GM23338 (cell line): Measurements from ENCODE around the gene PLP2. TPM values are rescaled to one million over a fixed set of nuclear protein-coding genes. Genes with fewer than 3 reads are reported as not detected.
A peak's percentile ranks its signal among the peaks of the same experiment; 100 is the strongest.

Experiments
- ATAC-seq: fragments of 200-7000 bp; cut with Tn5 transposase; 3 replicates; pipeline ENCODE4 v1.9.1; 2020
- DNase-seq: peaks from one replicate; pipeline ENCODE4 v3.0.0-alpha.2; 2015; ENCODE audit warnings: low spot score
- H2AFZ ChIP-seq: fragments of 200-600 bp; sonication (generic); 2 replicates; pipeline ENCODE4 v1.8.0; 2016; ENCODE audit warnings: antibody characterized with exemption, mild to moderate bottlenecking, moderate library complexity
- H3F3A ChIP-seq: fragments of 200-600 bp; sonication (generic); replicated peaks from 2 replicates; pipeline ENCODE4 v1.8.0; 2017; ENCODE audit warnings: antibody characterized with exemption, mixed run types, low read depth
- H3K27ac ChIP-seq: fragments of 200-600 bp; sonication (generic); 2 replicates; pipeline ENCODE4 v1.6.1; 2016; ENCODE audit warnings: low read depth
- H3K27me3 ChIP-seq: fragments of 200-600 bp; sonication (generic); 2 replicates; pipeline ENCODE4 v1.8.0; 2016; ENCODE audit warnings: mild to moderate bottlenecking, mixed run types, moderate library complexity; ENCODE audit not compliant: insufficient read depth
- H3K36me3 ChIP-seq: fragments of 200-600 bp; sonication (generic); 2 replicates; pipeline ENCODE4 v1.8.0; 2016; ENCODE audit warnings: mild to moderate bottlenecking; ENCODE audit not compliant: insufficient read depth
- H3K4me1 ChIP-seq: fragments of 200-600 bp; sonication (generic); 2 replicates; pipeline ENCODE4 v1.8.0; 2016; ENCODE audit warnings: mild to moderate bottlenecking, moderate library complexity; ENCODE audit not compliant: insufficient read depth
- H3K4me2 ChIP-seq: fragments of 200-600 bp; sonication (generic); 2 replicates; pipeline ENCODE4 v1.7.1; 2017; ENCODE audit warnings: mixed run types
- H3K4me3 ChIP-seq: fragments of 200-600 bp; sonication (generic); 2 replicates; pipeline ENCODE4 v1.6.1; 2016; ENCODE audit warnings: mixed run types
- H3K79me2 ChIP-seq: fragments of 200-600 bp; sonication (generic); replicated peaks from 2 replicates; pipeline ENCODE4 v1.8.0; 2017; ENCODE audit warnings: mild to moderate bottlenecking; ENCODE audit not compliant: insufficient read depth
- H3K9me2 ChIP-seq: fragments of 200-600 bp; sonication (generic); 2 replicates; pipeline ENCODE4 v1.8.0; 2017; ENCODE audit not compliant: insufficient read depth
- H4K20me1 ChIP-seq: fragments of 200-600 bp; sonication (generic); replicated peaks from 2 replicates; pipeline ENCODE4 v1.8.0; 2017; ENCODE audit warnings: mild to moderate bottlenecking; ENCODE audit not compliant: insufficient read depth
- H3K27ac Mint-ChIP-seq: 2 replicates; pipeline ENCODE4 v1.8.0; 2020; ENCODE audit warnings: inconsistent platforms, mild to moderate bottlenecking, moderate library complexity, mixed read lengths
- H3K27me3 Mint-ChIP-seq: 3 replicates; pipeline ENCODE4 v1.8.0; 2022; ENCODE audit warnings: low read depth, mild to moderate bottlenecking, moderate library complexity, mixed read lengths, inconsistent platforms; ENCODE audit not compliant: insufficient read depth, poor library complexity
- H3K36me3 Mint-ChIP-seq: 3 replicates; pipeline ENCODE4 v1.8.0; 2021; ENCODE audit warnings: low read depth, mild to moderate bottlenecking, inconsistent platforms, moderate library complexity, mixed read lengths
- H3K4me1 Mint-ChIP-seq: 3 replicates; pipeline ENCODE4 v1.8.0; 2020; ENCODE audit warnings: mild to moderate bottlenecking, inconsistent platforms, mixed read lengths
- H3K4me3 Mint-ChIP-seq: 3 replicates; pipeline ENCODE4 v1.8.0; 2021; ENCODE audit warnings: moderate library complexity, mild to moderate bottlenecking, inconsistent platforms, mixed read lengths
- H3K9me3 Mint-ChIP-seq: 3 replicates; pipeline ENCODE4 v1.8.0; 2020; ENCODE audit warnings: moderate library complexity, mild to moderate bottlenecking, inconsistent platforms, mixed read lengths
- CREB1 ChIP-seq: fragments of 250-450 bp; sonication (Bioruptor Pico); IDR thresholded peaks from 2 replicates; pipeline ENCODE4 v1.5.0; 2020; ENCODE audit warnings: low read depth, mild to moderate bottlenecking, moderate library complexity
- EZH2 ChIP-seq: fragments of 200-600 bp; sonication (generic); IDR thresholded peaks from one replicate; pipeline ENCODE4 v1.8.0; 2017; ENCODE audit warnings: antibody characterized with exemption, mild to moderate bottlenecking, low read depth; ENCODE audit not compliant: unreplicated experiment
- EZH2phosphoT487 ChIP-seq: fragments of 200-600 bp; sonication (generic); IDR thresholded peaks from one replicate; pipeline ENCODE4 v1.8.1; 2018; ENCODE audit warnings: antibody characterized with exemption; ENCODE audit not compliant: unreplicated experiment
- JUNB ChIP-seq: IDR thresholded peaks from one replicate; pipeline ENCODE4 v1.6.1; 2016; ENCODE audit warnings: antibody characterized with exemption; ENCODE audit not compliant: unreplicated experiment
- NANOG ChIP-seq: IDR thresholded peaks from 2 replicates; pipeline ENCODE4 v1.6.1; 2016; ENCODE audit warnings: antibody characterized with exemption, borderline replicate concordance
- POLR2AphosphoS5 ChIP-seq: IDR thresholded peaks from 2 replicates; pipeline ENCODE4 v1.6.1; 2016; ENCODE audit warnings: antibody characterized with exemption, low read depth
- STAT1 ChIP-seq: IDR thresholded peaks from one replicate; pipeline ENCODE4 v1.6.1; 2016; ENCODE audit warnings: antibody characterized with exemption; ENCODE audit not compliant: unreplicated experiment
- ZNF114 ChIP-seq: fragments of 250-450 bp; sonication (Bioruptor Pico); IDR thresholded peaks from 2 replicates; pipeline ENCODE4 v1.5.0; 2020; ENCODE audit warnings: mild to moderate bottlenecking, moderate library complexity
- ZNF331 ChIP-seq: fragments of 250-450 bp; sonication (Bioruptor Pico); IDR thresholded peaks from 2 replicates; pipeline ENCODE4 v1.5.0; 2020; ENCODE audit warnings: low read depth, mild to moderate bottlenecking, moderate library complexity
- polyA plus RNA-seq: library from polyadenylated mRNA; unstranded; fragments of >200 nt; fragmentation: Nextera tagmentation; extraction: Ambion mirVana; gene quantifications from 2 replicates; pipeline ENCODE4 v1.2.1, GENCODE V29; 2016
- total RNA-seq: library from RNA; depleted of rRNA; stranded (reverse); fragments of >200 nt; shearing (Covaris generic); gene quantifications from 2 replicates; pipeline ENCODE4 v1.2.3, GENCODE V29; 2014
- TF ChIP-seq, protein P1 (sequence below): IDR thresholded peaks from 2 replicates; pipeline ENCODE4 v1.6.1; 2016; ENCODE audit warnings: antibody characterized with exemption
- TF ChIP-seq, protein P2 (sequence below): IDR thresholded peaks from one replicate; pipeline ENCODE4 v1.6.1; 2018; ENCODE audit warnings: antibody characterized with exemption; ENCODE audit not compliant: unreplicated experiment
- TF ChIP-seq, protein P3 (sequence below): fragments of 250-450 bp; sonication (Bioruptor Pico); IDR thresholded peaks from 2 replicates; pipeline ENCODE4 v1.5.0; 2020; ENCODE audit warnings: mild to moderate bottlenecking, moderate library complexity

Gene PLP2
- total and polyA plus RNA-seq, 2 experiments from 2014 or later = 3.4 to 9.5 TPM

DNA sequence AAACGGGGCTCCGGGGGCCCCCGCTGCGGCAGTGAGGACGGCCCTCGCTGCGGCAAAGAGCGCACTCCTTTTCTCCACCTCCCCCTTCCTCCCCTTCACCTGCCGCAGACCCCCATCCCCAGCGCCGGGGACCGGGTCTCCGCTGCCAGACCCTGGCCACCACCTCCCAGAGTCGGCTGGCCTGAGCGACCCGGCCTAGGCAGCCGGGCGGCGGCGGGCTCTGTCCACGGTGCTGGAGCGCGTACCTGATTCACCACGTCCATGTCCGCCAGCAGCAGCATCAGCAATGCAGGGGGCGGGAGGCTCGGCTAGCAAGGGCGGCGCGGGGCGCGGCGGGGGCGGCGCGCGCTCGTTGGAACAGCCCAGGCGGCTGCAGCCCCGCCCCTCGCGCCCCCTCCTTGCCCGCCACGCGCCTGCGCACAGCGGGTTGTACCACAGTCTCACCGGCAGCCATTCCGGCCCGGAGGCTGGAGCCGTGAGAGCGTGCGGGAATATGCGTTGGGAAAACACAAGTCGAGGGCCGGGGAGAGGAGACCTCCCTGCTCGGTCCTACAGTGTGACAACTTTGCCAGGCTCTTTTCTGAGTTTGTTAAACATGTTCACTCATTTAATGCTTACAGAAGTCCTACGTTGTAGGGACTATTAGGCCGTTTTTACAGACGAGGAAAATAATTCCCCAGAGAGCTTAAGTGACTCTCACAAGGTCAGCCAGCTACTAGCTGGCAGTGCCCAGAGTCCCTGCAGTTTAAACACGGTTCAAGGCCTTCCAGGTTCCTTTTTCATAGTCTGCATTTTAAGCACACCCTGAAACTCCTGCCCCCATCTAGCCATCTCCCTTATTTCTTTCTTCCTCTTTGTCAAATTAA is 28.4 kb downstream of the PLP2 start, which contains the start of gene SYP:
Gene SYP (minus strand): TSS at position 288 of the 866 bp plus-strand sequence. CDS start 7 bp downstream, at position 281.
- H3K4me1 Mint-ChIP-seq = peaks cover 16% of the 10 kb centered on the region
- no peaks in the 10 kb centered on the region for H3K27me3 ChIP-seq
- peak within 1 kb of the TSS; percentile 79 for H3K27ac ChIP-seq
- H4K20me1 ChIP-seq = no peaks in the 10 kb centered on the region
- H3K9me2 ChIP-seq = no peaks in the 10 kb centered on the region
- no peaks in the 10 kb centered on the region for H3K9me3 Mint-ChIP-seq
- H3K36me3 Mint-ChIP-seq = no peaks in the 10 kb centered on the region; the same call in 2 of the 3 replicates
- H3K79me2 ChIP-seq = no peaks in the 10 kb centered on the region
- H3K4me3 ChIP-seq = peak within 1 kb of the TSS; percentile 58
- 0 out of 2 replicates have a peak within 1 kb of the TSS, but pooled peaks have one; percentile 10 for H2AFZ ChIP-seq
- TF ChIP-seq ZNF331 (CRISPR knock-in tag) (no peak), EZH2phosphoT487 (no peak), CREB1 (CRISPR knock-in tag) (peak; percentile 67), NANOG (no peak), EZH2 (no peak), POLR2AphosphoS5 (peak; percentile 82), STAT1 (no peak), JUNB (no peak), ZNF114 (CRISPR knock-in tag) (no peak)
- TF ChIP-seq, protein P1, sequence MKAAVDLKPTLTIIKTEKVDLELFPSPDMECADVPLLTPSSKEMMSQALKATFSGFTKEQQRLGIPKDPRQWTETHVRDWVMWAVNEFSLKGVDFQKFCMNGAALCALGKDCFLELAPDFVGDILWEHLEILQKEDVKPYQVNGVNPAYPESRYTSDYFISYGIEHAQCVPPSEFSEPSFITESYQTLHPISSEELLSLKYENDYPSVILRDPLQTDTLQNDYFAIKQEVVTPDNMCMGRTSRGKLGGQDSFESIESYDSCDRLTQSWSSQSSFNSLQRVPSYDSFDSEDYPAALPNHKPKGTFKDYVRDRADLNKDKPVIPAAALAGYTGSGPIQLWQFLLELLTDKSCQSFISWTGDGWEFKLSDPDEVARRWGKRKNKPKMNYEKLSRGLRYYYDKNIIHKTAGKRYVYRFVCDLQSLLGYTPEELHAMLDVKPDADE = no peak
- TF ChIP-seq, protein P2, sequence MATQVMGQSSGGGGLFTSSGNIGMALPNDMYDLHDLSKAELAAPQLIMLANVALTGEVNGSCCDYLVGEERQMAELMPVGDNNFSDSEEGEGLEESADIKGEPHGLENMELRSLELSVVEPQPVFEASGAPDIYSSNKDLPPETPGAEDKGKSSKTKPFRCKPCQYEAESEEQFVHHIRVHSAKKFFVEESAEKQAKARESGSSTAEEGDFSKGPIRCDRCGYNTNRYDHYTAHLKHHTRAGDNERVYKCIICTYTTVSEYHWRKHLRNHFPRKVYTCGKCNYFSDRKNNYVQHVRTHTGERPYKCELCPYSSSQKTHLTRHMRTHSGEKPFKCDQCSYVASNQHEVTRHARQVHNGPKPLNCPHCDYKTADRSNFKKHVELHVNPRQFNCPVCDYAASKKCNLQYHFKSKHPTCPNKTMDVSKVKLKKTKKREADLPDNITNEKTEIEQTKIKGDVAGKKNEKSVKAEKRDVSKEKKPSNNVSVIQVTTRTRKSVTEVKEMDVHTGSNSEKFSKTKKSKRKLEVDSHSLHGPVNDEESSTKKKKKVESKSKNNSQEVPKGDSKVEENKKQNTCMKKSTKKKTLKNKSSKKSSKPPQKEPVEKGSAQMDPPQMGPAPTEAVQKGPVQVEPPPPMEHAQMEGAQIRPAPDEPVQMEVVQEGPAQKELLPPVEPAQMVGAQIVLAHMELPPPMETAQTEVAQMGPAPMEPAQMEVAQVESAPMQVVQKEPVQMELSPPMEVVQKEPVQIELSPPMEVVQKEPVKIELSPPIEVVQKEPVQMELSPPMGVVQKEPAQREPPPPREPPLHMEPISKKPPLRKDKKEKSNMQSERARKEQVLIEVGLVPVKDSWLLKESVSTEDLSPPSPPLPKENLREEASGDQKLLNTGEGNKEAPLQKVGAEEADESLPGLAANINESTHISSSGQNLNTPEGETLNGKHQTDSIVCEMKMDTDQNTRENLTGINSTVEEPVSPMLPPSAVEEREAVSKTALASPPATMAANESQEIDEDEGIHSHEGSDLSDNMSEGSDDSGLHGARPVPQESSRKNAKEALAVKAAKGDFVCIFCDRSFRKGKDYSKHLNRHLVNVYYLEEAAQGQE = peak; percentile 90
- TF ChIP-seq, protein P3, sequence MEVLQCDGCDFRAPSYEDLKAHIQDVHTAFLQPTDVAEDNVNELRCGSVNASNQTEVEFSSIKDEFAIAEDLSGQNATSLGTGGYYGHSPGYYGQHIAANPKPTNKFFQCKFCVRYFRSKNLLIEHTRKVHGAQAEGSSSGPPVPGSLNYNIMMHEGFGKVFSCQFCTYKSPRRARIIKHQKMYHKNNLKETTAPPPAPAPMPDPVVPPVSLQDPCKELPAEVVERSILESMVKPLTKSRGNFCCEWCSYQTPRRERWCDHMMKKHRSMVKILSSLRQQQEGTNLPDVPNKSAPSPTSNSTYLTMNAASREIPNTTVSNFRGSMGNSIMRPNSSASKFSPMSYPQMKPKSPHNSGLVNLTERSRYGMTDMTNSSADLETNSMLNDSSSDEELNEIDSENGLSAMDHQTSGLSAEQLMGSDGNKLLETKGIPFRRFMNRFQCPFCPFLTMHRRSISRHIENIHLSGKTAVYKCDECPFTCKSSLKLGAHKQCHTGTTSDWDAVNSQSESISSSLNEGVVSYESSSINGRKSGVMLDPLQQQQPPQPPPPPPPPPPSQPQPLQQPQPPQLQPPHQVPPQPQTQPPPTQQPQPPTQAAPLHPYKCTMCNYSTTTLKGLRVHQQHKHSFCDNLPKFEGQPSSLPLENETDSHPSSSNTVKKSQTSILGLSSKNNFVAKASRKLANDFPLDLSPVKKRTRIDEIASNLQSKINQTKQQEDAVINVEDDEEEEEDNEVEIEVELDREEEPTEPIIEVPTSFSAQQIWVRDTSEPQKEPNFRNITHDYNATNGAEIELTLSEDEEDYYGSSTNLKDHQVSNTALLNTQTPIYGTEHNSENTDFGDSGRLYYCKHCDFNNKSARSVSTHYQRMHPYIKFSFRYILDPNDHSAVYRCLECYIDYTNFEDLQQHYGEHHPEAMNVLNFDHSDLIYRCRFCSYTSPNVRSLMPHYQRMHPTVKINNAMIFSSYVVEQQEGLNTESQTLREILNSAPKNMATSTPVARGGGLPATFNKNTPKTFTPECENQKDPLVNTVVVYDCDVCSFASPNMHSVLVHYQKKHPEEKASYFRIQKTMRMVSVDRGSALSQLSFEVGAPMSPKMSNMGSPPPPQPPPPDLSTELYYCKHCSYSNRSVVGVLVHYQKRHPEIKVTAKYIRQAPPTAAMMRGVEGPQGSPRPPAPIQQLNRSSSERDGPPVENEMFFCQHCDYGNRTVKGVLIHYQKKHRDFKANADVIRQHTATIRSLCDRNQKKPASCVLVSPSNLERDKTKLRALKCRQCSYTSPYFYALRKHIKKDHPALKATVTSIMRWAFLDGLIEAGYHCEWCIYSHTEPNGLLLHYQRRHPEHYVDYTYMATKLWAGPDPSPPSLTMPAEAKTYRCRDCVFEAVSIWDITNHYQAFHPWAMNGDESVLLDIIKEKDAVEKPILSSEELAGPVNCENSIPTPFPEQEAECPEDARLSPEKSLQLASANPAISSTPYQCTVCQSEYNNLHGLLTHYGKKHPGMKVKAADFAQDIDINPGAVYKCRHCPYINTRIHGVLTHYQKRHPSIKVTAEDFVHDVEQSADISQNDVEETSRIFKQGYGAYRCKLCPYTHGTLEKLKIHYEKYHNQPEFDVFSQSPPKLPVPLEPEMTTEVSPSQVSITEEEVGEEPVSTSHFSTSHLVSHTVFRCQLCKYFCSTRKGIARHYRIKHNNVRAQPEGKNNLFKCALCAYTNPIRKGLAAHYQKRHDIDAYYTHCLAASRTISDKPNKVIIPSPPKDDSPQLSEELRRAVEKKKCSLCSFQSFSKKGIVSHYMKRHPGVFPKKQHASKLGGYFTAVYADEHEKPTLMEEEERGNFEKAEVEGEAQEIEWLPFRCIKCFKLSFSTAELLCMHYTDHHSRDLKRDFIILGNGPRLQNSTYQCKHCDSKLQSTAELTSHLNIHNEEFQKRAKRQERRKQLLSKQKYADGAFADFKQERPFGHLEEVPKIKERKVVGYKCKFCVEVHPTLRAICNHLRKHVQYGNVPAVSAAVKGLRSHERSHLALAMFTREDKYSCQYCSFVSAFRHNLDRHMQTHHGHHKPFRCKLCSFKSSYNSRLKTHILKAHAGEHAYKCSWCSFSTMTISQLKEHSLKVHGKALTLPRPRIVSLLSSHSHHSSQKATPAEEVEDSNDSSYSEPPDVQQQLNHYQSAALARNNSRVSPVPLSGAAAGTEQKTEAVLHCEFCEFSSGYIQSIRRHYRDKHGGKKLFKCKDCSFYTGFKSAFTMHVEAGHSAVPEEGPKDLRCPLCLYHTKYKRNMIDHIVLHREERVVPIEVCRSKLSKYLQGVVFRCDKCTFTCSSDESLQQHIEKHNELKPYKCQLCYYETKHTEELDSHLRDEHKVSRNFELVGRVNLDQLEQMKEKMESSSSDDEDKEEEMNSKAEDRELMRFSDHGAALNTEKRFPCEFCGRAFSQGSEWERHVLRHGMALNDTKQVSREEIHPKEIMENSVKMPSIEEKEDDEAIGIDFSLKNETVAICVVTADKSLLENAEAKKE (CRISPR knock-in tag) = no peak
- no peak within 1 kb of the TSS for H3K27ac Mint-ChIP-seq
- DNase-seq (peak; percentile 83), ATAC-seq (peak; percentile 95)
- no peaks in the 10 kb centered on the region for H3K4me1 ChIP-seq
- peak within 1 kb of the TSS; percentile 71 for H3K4me3 Mint-ChIP-seq
- H3F3A ChIP-seq = no peaks in the 10 kb centered on the region
- H3K4me2 ChIP-seq = peak within 1 kb of the TSS; percentile 79
- peaks cover 2% of the 10 kb centered on the region for H3K27me3 Mint-ChIP-seq
- no peaks in the 10 kb centered on the region for H3K36me3 ChIP-seq
